Epithelial cell of prostate (primary cell): ENCODE data around the gene TMEM33.

Experiments
- DNase-seq: peaks from one replicate; pipeline ENCODE4 v3.0.0-alpha.2; 2011; ENCODE audit warnings: low read depth, low spot score
- H3K27ac ChIP-seq: fragments of 450-650 bp; 2 replicates; pipeline ENCODE4 v1.5.1; 2017; ENCODE audit warnings: mild to moderate bottlenecking

Gene TMEM33

DNA sequence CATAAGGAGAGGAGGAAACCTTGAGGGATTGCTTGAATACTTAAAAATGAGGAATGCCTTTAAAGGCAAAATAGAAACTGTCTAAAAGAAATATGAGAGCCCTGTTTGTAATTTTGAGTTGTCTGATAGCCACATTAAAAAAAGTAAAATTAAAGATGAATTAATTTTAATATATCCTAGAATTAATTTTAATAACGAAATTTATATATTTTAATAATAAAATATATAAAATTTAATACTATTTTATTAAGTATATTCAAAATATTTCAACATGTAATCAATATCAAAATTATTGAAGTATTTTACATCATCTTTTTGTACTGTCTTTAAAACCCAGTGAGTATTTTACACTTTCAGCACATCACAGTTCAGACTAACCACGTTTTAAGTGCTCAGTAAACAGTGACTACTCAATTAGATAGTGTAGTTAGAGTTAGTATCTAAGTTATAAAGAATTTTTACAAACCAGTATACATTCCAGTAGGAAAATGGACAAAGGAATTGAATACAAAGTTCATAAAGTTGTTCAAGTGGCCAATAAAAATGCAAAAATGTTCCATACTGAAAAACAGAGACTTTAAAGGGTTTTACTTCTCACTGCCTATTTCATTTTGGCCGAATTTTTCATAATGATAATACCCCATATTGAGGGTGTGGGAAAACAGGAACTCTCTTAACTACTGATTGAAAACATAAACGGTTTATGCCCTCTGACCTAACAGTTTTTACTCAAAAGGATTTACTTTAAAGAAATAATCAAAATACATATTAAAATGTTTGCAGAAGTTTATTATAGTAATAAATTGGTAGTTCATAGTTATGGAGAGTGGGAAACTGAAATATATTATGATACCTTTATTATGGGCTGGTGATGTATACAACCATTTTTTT is 58.0 kb downstream of the TMEM33 start:
- H3K27ac ChIP-seq: no peak overlapping the region
- no peak for DNase-seq

DNA sequence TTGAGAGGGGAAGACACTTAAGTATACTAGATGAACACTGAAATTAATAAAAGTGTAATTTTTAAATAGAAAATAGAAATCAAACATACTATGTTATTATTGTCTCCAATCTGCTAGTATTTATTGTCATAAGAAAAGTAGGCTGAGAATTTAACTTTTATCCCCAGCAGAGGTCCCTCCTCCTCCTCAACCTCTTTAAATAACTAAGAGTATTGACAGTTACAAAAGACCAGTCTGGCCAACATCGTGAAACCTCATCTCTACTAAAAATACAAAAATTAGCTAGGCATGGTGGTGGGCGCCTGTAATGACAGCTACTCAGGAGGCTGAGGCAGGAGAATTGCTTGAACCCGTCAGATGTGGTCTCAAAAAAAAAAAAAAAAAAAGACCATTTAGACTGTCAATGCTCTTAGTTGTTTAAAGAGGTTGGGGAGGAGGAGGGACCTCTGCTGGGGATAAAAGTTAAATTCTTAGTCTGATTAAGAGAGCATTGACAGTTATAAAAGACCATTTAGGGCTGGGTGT is 59.3 kb downstream of the TMEM33 start:
- DNase-seq: no peak
- H3K27ac ChIP-seq: no peak overlapping the region

DNA sequence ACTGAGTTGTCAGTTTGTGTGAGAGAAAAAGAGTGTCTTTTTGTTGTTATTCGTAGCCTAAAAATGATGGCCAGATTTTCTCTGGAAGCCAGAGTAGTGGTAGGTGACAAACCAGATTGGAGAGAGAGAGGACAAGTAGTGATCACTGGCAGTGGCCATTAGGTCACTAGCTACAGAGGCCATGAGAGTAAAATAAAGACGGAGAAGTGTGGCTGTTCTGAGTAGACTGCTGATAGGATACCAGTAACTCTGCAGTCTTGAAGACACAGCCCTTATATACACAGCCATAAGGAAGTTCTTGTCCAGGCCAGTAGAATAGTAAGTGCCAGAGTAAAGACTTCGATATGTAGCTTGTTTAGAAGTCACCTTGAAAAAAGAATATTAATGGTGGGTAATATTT is 62.8 kb downstream of the TMEM33 start:
- H3K27ac ChIP-seq: no peak overlapping the region
- DNase-seq: no peak

DNA sequence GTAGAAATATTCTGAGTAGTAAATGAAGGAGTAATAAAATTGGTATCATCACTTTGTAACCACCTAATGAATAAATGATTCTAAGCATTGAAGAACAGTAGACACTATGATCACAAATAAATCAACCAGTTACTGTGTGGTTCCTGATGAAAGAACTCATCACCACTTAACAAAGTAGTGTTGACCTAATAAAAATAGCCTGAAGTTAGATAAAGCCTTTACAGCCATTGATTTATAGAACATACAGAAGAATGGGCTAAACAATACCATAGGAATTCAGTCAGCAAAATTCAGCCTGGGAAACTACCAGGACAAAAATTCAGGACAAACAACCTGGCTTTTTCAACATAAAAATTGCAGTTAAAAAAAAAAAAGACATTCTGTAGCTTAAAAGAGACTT is 64.1 kb downstream of the TMEM33 start:
- H3K27ac ChIP-seq: no peak overlapping the region
- DNase-seq: no peak

DNA sequence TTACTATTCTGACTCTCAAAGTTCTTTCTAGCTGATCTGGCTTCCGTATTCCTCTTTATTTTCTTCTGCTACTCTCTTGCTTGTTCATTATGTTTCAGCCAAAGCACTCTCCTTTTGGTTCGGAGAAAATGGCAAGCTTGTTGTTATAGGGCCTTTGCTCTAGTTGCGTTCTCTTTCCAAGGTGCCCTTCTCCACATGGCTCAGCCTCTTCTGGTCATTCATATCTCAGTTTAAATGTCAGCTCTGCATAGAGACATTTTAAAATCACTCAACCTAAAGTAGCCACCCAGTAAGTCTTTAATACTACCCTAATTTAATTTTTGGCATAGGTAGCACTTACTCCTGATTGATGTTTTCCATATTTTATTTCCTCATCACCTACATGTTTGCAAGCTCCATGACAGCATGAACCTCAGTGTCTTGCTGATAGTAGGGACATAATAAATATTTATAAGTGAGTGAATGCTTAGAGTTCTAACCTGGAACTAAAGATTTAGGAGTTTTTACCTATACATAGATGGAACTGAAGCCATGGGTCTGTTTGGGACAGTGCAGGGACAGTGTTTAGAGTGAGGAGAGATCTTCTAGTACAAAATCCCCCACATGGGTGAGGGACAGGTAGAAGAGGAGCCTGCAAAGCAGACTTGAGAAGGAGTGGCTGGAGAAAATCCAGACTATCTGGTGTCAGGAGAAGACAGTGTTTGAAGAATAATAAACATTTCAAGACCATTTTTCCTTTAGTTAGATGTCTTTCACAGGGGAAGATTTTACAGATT is 73.0 kb downstream of the TMEM33 start:
- no peak overlapping the region for H3K27ac ChIP-seq
- DNase-seq: no peak
